HG03139 (cell line): ENCODE data around the gene CTDSP2.
A peak's percentile ranks its signal among the peaks of the same experiment; 100 is the strongest.
"Not testable (repeated sequence)": the region's sequence is repeated elsewhere in the genome, so short reads cannot be mapped to it uniquely, and the experiment has no call there.

Experiments used
- ATAC-seq: cut with Tn5 transposase; IDR thresholded peaks from one replicate; pipeline ENCODE4 v1.9.1; 2021; ENCODE audit not compliant: unreplicated experiment

The CTDSP2 gene

GRCh38 chr12:57881475-57881874, 34.9 kb upstream of the CTDSP2 start:
- no peak for ATAC-seq

- not testable (repeated sequence) for ATAC-seq
These were observed 34.5 kb upstream of the CTDSP2 start for GRCh38 chr12:57881035-57881434.

- no peak for ATAC-seq
These were observed 31.3 kb upstream of the CTDSP2 start for GRCh38 chr12:57877876-57878275.

GRCh38 chr12:57875753-57876547, 29.4 kb upstream of the CTDSP2 start:
- no peak for ATAC-seq

- no peak for ATAC-seq
These were observed 27.9 kb upstream of the CTDSP2 start for GRCh38 chr12:57874166-57875108.

- ATAC-seq: no peak
These were observed 25.8 kb upstream of the CTDSP2 start for GRCh38 chr12:57872362-57872761.

- no peak for ATAC-seq
These were observed 23.4 kb upstream of the CTDSP2 start for GRCh38 chr12:57869927-57870318.

GRCh38 chr12:57869298-57869926, 22.9 kb upstream of the CTDSP2 start:
- no peak for ATAC-seq

- ATAC-seq: no peak
These were observed 22.3 kb upstream of the CTDSP2 start for GRCh38 chr12:57868851-57869268.

GRCh38 chr12:57868221-57868620, 21.7 kb upstream of the CTDSP2 start:
- no peak for ATAC-seq

GRCh38 chr12:57866308-57867019, 19.9 kb upstream of the CTDSP2 start:
- no peak for ATAC-seq

GRCh38 chr12:57865084-57865751, 18.7 kb upstream of the CTDSP2 start:
- ATAC-seq: peak; percentile 58

- ATAC-seq: no peak
These were observed 18.0 kb upstream of the CTDSP2 start for GRCh38 chr12:57864442-57865083.

- ATAC-seq: no peak
These were observed 17.1 kb upstream of the CTDSP2 start for GRCh38 chr12:57863676-57864075.

- ATAC-seq: no peak
These were observed 15.4 kb upstream of the CTDSP2 start for GRCh38 chr12:57861967-57862366.

GRCh38 chr12:57860883-57861282, 14.4 kb upstream of the CTDSP2 start:
- not testable (repeated sequence) for ATAC-seq

GRCh38 chr12:57859121-57859520, 12.6 kb upstream of the CTDSP2 start:
- no peak for ATAC-seq

GRCh38 chr12:57858123-57858522, 11.6 kb upstream of the CTDSP2 start:
- ATAC-seq: not testable (repeated sequence)

GRCh38 chr12:57854965-57855364, 8.4 kb upstream of the CTDSP2 start:
- no peak for ATAC-seq
